NCI-H1694 (cell line): ENCODE results near the gene ARRB2.
"Not testable (repeated sequence)": the region's sequence is repeated elsewhere in the genome, so short reads cannot be mapped to it uniquely, and the experiment has no call there.

Source experiments
- DNase-seq: peaks from one replicate; lab custom pipeline; 2025; lab: John Stamatoyannopoulos, UW

ARRB2 gene

DNA sequence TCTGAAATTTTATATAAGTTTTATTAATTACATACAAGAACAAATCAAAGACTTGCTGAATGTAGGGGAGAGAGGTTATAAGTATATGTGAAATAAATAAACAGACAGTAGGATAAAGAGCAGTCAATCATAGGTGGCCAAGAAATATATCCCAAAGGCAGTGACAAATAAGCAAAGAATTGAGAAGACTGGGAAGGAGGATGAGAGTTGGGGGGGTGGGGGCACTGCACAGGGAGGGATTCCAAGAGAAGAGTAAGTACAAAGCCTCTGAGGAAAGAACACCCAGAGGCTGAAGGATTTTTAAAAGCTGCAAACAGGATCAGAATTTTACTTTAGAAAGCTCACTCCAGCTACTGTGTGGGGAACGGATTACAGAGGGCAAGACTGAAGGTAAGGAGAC is 9.3 kb upstream of the ARRB2 start:
- DNase-seq: no peak

DNA sequence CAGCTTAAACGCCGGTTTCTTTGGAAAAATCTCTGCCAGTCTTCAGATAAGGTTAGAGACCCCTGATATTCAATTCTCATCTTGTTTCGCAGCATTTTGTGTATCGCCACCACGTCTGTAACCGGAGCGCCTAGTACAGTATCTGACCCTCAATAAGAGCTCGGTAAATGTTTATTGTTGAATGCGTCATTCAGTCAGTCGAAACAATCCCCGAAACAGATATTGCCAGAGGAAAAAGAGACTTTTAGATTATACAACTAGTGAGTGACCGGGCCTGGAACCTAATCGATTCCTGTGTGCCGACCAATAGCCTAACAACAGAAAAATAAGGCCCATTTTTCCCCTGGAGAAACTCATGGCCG is 7.1 kb upstream of the ARRB2 start:
- no peak for DNase-seq

DNA sequence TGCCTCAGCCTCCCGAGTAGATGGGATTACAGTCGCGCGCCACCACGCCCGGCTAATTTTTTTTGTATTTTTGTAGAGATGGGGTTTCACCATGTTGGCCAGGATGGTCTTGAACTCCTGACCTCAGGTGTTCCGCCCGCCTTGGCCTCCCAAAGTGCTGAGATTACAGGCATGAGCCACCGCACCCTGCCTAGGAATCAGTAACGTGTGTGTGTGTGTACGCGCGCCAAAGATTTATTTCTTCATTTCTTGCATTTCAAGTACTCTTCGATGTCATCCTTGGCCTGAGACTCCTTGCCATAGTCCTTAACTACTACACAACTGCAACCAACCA is 5.9 kb upstream of the ARRB2 start:
- not testable (repeated sequence) for DNase-seq

DNA sequence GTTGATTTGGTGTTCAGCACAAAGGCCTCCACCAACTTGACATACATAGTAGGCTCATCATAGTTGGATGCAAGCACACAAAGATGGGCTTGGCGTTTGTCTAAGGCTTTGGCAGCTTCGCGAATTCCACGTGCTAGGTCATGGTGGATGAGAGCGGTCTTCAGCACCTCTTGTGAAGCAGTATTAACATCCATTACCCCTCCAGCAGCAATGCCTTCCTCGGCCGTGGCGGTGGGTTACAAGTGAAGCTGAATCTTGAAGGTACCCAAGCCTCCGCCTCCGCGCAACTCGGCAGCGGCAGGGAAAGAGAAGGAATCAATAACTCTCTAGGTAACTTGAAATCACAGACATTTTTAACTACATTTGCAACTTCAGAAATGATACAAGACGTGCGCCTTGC is 5.4 kb upstream of the ARRB2 start:
- no peak for DNase-seq

DNA sequence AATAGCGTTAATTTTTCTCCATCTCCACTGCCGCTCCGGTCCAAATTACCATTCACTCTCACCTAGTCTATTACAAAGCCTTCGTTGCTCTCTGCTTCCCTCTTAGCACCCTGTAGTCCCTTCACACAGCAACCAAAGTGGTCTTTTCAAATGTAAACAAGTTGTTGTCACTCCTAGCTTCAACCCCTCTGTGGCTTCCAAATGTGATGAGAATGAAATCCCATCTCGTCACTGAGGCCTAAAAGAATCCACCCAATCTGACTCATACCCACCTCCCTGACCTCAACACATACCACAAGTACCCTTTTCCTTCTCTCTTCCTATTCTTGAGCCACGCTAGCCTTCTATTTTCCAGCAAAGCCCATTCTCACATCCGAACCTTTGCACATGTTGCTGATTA is 4.3 kb upstream of the ARRB2 start:
- no peak for DNase-seq

DNA sequence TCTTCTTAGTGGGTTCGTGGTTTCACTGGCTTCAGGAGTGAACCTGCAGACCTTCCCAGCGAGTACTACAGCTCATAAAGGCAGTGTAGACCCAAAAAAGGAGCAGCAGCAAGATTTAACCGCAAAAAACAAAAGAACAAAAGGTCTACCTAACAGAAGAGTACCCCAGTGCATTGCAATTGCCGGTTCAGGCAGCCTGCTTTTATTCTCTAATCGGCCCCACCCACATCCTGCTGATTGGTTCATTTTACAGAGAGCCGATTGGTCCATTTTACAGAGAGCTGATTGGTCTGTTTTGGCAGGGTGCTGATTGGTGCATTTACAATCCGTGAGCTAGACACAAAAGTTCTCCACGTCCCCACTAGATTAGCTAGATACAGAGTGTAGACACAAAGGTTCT is 2.0 kb upstream of the ARRB2 start:
- peak; percentile 12 for DNase-seq

DNA sequence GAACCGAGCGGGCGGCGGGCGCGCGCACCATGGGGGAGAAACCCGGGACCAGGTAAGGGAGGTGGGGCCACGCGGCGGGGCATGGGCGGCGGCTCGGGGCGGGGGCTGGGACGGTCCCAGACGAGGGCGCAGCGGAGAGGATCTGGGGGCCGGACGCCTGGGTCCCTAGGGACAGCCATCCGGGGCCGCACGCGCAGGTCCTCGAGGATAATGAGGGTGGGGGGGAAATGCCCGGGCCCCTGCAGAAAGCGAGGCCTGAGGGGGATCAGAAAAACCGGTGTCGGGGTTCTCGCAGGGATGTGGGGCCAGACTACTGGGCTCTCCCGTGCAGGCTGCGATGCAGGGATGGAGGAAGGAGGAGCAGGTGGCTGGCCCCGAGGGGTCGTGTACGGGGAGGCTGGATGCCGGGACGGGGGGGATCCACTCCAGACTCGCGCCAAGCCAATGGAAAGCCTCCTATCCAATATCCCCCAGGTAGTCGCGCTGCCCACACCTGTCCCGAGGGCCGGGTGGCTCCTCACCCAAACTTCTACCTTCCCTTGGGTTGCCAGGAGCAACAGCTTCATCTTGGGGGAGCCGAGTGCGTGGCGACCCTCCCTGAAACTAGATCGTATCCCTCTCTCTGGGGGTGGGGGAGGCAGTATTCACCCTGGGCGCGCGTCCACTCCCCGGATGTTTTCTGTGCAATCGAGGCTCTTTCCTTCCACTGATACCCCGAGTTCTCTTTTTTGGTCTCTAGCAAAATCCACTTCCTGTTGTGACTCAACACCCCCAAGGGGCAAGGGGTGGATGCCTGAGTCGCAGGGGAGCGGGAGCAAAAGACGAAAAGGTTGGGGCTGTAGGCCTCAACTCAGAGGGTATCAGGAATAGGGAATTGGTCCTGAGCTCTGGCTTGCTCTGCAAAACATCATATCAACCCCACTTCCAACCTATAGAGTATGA is 532 bp downstream of the ARRB2 start:
- no peak for DNase-seq

DNA sequence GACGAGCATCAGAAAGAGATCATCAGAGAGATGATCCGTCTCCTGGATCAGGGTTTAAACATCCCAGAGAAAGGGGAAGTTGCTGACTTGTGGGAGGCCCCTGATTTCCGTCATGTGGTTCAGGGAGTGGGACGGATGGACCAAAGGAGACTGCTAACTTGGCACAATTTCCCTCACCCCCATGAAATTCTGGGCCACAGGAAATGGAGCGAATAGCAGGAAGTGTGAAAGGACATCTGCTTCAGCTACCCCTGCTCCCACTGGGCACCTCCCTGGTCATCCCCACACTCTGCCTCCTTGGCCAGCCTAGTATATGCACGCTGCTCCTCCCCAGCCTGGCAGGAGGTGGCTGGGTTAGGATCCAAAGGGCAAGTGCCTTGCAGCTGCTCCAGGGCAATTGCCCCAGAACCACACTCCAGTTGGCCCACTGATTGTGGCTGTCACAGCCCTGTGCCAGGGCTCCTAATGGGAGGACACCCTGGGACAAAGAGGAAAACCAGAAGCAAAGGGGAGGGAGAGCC is 1.3 kb downstream of the ARRB2 start:
- no peak for DNase-seq

DNA sequence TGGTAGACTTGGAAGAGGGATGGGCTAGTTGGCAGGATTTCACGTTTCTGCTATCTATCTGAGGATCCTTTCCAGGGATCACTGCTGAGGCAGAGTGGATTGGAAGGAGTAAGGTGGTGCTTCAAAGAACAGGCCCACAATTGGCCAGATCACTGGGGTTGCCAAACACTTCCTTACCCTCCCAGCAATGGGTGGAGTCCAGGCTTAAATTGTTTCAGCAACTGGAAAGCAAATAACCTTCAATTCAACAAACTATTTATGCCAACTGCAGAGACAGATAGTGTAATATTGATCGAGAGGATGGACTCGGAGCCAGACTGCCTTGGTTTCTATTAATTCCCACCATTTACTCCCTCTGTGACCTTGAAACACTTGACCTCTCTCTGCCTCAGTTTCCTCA is 2.1 kb downstream of the ARRB2 start:
- DNase-seq: no peak

DNA sequence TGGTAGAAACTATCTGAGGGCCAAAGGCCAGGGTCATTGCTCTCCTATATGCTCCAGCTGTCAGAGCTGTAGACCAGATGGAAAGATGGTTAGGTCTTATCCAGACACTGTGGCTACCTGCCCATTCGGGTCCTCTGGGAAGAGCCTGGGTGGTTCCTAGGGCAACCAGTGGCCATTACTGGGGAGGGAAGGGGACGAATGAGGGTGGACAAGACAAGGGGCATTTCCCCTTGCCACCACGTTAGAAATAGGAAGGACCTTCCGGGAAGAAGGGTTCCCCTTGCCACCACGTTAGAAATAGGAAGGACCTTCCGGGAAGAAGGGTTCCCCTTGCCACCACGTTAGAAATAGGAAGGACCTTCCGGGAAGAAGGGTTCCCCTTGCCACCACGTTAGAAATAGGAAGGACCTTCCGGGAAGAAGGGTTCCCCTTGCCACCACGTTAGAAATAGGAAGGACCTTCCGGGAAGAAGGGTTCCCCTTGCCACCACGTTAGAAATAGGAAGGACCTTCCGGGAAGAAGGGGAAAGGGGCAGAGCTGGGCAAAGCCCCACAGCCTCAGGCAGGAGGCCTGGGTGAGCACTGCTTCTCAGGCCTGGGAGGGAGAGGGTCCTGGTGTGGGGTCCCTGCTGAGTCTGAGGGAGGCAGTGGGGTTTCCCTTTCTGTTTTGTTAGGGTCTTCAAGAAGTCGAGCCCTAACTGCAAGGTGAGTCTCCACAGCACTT is 4.1 kb downstream of the ARRB2 start:
- DNase-seq: not testable (repeated sequence)

DNA sequence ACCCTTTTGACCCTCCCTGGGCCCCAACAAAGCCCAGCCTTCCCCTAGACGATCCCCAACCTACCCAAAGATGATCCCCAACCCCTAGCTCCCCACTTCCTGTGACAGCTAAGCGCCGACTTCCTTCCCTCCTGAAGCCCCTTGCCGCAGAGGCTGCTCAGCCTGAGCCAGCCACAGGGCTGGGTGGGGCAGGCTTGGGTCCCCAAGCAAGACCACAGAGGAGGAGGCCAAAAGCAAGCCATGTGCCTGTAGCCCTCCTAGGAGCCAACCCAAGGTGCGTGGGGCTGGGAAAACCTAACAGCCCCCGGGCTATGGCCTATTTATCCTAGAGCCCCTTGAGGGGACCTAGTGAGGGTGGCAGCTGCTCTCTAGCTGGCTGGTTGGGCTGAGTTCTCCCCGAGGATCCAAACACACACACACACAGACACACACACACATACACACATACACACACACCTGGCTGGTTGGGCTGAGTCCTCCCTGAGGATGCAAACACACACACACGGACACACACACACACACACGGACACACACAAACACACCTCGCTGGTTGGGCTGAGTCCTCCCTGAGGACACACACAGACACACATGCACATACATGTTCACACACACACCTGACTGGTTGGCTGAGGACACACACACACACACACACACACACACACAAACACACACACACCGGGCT is 4.8 kb downstream of the ARRB2 start:
- DNase-seq: no peak

DNA sequence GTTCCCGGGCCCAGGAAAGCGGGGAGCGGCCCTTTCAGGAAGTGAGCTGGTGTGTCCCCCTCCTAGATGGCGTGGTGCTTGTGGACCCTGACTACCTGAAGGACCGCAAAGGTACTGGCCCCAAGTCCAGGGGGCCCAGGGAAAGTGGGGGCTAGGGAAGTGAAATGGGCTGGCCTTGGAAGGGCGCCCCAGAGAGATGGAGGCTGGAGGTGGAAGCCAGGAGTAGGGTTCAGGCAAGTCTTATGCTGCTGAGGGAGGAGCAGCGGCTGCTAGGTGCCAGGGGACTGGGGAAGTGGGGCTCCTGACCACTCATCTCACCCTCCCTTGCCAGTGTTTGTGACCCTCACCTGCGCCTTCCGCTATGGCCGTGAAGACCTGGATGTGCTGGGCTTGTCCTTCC is 5.6 kb downstream of the ARRB2 start:
- DNase-seq: no peak

DNA sequence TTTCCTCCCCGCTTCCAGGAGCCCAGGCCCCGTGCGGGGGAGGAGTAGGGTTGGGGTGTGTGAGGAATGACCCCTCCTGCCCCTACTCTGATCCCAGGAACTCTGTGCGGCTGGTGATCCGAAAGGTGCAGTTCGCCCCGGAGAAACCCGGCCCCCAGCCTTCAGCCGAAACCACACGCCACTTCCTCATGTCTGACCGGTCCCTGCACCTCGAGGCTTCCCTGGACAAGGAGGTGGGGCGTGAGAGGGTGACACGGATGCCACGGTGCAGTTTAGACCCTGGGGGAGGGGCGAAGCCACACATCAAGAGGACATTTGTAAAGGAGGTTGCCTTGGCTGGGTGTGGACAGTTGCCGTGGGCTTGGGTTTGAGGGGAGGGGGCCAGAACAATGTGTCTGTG is 7.4 kb downstream of the ARRB2 start:
- DNase-seq: no peak

DNA sequence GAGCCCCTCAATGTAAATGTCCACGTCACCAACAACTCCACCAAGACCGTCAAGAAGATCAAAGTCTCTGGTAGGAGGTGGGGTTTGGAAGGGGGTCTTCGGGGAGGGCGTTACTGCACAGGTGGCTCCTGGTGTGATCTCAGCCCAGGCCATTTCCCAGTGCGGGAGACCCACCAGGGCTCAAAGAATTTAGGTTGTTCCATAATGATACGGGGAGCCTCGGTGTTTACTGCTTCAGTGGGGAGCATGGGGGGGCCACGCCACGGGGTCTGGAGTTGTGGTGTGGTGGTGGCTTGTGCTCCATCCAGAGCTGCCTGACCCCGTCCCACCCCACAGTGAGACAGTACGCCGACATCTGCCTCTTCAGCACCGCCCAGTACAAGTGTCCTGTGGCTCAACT is 7.8 kb downstream of the ARRB2 start:
- DNase-seq: no peak

DNA sequence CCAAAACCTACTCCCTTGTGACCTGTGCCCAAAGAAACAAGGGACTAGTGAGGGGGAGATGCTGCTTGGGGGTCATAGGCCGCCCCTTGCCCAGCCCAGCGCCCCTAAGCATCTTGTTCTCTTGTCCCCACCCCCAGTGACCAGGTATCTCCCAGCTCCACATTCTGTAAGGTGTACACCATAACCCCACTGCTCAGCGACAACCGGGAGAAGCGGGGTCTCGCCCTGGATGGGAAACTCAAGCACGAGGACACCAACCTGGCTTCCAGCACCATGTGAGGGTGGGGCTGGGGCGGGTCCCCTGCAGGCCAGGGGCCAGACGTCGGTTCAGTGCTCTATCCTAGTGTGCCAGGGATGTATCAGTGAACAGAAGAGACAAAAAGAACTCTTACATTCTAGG is 8.7 kb downstream of the ARRB2 start:
- no peak for DNase-seq

DNA sequence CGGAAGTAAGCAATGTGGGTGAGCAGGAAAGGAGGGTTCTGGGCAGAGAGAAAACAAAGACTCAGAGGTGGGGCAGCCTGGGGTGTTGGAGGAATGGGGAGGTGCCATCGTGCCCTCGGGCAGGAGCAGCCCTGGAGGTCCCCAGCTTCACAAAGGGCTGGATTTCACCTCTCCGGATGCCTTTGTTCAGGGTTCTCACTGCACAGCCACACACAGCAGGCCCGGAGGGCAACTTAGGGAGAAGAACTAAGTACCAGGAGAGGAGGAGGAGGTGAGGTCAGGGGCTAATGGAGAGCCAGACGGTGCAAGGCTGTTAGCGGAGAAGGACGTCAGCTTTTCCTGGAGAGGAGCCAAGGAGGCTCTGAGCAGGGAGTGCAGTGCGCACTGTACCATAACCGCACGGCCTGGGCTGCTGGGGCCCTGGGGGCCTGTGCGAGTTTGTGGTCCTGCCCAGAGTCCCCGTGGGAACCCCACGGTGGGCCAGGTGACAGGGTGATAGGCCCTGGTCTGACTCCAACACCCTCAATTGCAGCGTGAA is 9.3 kb downstream of the ARRB2 start:
- DNase-seq: peak; percentile 61

DNA sequence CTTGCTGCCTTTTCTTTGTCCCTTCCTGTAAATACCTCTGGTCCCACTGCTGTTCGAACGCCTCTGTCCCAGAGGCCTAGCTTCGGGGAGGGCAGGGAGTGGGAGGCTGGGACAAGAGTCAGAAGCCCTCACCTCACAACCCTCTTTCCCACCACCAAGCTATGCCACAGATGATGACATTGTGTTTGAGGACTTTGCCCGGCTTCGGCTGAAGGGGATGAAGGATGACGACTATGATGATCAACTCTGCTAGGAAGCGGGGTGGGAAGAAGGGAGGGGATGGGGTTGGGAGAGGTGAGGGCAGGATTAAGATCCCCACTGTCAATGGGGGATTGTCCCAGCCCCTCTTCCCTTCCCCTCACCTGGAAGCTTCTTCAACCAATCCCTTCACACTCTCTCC is 10.4 kb downstream of the ARRB2 start:
- DNase-seq: no peak

DNA sequence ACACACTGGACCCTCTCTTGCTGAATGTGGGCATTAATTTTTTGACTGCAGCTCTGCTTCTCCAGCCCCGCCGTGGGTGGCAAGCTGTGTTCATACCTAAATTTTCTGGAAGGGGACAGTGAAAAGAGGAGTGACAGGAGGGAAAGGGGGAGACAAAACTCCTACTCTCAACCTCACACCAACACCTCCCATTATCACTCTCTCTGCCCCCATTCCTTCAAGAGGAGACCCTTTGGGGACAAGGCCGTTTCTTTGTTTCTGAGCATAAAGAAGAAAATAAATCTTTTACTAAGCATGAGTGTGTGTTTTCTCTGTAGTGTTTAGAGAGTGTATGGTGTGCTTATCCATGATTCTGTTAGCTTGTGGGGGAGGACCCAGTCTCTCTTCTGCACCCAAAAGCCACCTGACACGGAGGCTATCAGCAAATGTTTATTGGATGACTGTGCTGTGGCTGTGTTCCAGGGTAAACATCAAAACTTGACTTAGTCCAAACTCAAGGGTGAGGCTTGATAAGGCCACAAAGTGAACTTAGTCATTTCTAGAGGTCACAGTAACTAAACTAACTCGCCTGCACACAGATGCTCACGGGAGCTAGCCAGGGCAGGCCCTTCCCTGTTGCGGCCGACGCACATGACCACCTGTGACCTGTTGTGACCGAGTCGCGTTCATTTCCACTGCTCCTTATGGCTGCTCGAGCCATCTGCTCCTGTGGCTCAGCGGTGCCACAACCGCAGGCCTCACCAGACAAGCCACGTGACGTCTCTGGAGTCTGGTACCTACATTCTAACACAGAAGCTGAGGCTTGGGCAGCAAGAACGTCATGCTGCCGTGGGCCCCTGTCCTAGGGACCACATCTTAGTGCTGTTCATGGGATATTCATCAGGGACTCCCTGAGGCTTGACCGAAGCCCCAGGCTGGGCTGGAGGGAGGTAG is 11.0 kb downstream of the ARRB2 start:
- DNase-seq: peak; percentile 57

DNA sequence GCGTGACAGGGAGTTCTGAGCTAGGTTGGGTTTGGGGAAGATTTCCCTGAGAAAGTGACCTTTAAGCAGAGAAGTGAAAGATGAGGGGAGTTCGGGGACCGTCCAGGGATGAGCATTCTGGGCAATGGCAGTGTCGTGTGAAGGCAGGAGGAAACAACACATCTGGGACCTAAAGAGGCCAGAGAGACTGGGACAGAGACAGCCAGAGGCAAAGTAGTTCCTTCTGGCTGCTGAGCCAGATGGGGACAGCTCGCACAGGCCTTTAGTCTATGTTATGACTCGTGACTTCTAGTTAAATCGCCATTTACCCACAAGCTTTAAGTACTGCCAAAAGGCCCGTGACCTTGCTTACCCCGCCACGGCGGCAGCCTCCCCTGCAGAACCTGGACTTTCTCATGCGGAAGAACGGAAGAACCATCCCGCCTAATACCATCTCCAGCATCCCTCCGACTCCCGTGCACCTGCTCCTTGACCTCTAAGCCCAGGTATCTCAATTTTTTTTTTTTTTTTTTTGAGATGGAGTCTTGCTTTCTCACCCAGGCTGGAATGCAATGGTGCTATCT is 12.3 kb downstream of the ARRB2 start:
- no peak for DNase-seq

DNA sequence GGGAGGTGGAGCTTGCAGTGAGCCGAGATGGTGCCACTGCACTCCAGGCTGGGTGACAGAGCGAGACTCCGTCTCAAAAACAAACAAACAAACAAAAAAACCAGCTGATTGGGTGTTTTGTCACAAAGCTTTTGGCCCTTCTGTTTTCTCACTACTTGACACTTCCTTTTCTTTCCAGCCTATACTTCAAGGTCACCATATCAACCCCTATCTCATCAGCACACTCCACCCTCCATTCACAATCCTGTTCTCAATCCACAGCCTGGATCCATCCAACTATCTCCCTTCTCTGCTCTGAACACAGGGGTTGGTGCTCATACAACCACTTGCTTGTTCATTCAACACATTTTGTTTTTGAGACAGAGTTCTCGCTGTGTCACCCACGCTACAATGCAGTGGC is 14.2 kb downstream of the ARRB2 start:
- DNase-seq: no peak

DNA sequence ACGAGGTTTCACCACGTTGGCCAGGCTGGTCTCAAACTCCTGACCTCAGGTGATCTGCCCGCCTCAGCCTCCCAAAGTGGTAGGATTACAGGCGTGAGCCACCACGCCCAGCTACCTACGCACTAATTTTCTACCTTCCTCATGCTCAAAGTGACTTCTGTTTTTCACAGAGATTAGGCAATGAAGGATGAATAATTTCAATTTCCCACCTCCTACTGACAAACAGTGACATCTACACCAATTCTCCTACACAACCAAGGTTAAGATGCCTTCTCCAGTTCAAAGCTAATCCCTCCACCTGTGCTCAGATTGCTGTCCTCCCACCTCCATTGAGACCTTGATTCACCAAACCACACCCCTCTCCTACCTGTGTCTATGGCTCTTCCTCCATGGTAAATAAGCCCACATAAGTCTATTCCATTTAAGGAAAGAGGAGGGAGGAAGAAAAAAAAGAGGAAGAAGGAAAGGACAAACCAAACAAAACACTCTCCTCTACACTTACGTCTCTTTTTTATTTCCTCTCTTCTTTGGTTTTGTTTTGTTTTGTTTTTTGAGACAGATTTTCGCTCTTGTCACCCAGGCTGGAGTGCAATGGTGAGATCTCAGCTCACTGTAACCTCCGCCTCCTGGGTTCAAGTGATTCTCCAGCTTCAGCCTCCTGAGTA is 15.3 kb downstream of the ARRB2 start:
- DNase-seq: no peak
